T1000 (cell line): ENCODE results near the gene TRPV5.

Experiments
- DNase-seq: peaks from one replicate; lab custom pipeline; 2025; ENCODE audit warnings: mixed read lengths; lab: John Stamatoyannopoulos, UW

The TRPV5 gene

GRCh38 chr7:142908921-142909890 is 24.3 kb downstream of the TRPV5 start:
- no peak for DNase-seq

DNA sequence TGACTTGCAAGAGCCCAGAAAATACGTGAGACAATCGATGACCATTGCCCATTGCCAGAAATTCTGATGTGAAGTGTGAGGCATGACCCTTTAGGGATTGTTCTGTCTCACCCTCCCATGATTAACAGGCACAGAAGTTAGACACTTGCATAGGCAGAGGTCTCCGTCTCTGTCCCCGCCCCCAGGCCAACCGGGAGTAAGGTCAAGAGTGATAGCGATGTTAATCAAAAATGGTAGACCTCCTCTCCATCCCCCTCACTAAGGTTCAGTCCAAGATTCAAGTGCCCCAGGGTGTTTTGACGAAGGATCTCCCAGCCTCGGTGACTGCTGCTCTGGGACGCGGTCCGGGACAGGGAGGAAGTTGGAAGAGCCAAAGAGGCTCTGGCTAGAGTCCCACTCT is 25.3 kb downstream of the TRPV5 start:
- DNase-seq, result no peak

DNA sequence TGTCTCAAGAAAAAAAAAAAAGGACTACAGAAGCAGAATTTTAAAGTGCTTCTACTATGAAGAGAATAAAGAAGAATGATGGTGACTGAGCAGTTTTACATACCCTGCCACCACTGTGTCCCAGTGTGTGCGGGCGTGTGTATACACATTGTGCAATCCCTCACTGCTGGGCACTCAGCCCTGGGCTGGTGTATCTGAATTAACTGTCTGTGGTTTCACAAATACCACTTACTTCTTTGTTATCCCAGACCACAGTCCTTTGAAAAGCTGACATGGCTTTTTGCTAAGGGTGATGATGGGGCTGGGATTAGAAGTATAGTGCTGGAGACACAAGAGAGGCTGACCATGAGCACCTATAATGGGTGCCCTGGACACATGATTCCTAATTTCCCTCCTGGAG is 26.9 kb downstream of the TRPV5 start:
- DNase-seq, result no peak

GRCh38 chr7:142905759-142906158 is 27.8 kb downstream of the TRPV5 start:
- no peak for DNase-seq

DNA sequence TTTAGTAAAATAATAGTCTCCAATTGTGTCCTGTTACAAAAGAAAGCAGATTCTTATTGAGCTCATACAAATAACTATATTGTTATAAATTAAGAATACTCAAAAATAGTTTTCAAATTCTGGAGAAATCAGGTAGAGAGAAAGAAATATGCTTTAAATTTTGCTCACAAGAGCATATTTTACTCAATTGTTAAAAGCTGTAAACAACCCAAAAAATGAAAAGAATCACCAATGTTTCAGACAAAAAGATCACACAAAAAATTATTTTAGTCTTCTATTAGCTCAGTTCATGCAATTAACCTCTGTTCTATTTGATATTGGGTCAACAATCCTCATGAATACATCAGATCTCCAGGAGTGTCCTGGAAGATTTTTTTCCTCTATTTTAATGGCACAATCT is 29.4 kb downstream of the TRPV5 start:
- no peak for DNase-seq

- no peak for DNase-seq
Observed at GRCh38 chr7:142901426-142902259, 31.9 kb downstream of the TRPV5 start.

DNA sequence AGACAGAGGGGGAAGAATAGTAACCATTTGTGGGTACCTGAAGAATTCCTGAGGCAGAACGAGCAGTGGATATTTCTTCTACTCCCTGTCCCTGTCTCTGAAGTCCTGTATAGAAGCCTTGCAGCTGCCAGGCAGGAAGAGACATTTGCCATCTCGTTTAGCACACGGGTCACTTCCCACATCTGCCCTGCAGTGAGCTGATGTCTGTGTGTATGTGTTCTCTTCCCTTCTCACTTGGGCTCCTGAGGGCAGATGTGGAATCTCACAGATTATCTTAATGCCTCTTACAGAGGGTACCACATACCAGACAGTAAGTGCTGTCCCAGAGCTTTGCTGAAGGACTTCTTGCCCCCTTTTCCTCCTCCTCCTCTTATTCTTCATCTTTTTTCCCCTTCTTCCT is 33.9 kb downstream of the TRPV5 start:
- no peak for DNase-seq

GRCh38 chr7:142898377-142899170 is 35.0 kb downstream of the TRPV5 start:
- no peak for DNase-seq

DNA sequence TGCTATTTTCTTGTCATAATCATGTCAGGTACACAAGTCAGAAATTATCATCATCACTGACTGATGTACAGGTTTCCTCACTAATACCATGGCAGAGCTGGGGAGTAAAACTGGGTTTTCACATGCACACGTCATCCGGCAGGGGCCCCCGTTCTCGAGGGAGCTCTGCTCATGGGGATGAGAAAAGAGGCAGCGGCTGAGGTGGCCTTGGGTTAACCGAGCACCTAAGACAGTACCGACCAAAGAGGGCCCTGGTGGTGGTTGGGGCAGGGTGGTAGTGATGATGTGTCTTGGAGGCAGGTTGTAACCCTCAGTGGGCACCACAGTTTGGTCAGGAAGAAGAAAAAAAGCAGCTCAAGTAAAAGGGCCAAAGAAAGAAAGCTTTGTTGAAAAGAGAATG is 35.9 kb downstream of the TRPV5 start:
- no peak for DNase-seq

GRCh38 chr7:142896741-142897379 is 36.7 kb downstream of the TRPV5 start:
- DNase-seq, result no peak

- DNase-seq, result no peak
Observed at GRCh38 chr7:142896151-142896550, 37.4 kb downstream of the TRPV5 start.

DNA sequence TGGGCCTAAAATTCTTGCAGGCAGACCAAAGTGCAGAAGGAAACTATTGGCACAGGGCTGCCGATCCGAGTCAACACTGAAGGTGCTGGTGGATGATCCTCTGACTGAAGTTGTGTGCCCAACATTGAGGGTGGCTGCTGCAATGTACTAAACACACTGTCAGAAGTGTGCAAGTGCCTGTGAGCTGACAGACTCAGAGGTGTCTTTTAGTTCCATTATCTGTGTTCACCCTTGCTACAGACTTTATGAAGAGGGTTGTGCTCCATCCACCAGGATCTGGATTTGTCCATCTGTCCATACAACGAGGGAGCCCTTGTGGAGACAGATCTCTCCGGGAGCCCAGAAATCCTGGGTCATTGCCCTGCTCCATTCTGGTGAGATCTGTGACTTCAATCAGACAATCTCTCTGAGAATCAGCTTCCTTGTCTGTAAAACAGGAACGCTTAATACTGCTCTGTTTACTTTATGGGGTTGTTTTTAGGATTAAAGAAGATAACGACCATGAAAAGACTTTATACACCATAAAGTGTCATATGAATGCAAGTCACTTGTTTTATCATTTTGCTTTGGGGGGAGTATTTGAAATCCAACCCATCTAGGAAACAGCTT is 38.5 kb downstream of the TRPV5 start:
- DNase-seq, result no peak

DNA sequence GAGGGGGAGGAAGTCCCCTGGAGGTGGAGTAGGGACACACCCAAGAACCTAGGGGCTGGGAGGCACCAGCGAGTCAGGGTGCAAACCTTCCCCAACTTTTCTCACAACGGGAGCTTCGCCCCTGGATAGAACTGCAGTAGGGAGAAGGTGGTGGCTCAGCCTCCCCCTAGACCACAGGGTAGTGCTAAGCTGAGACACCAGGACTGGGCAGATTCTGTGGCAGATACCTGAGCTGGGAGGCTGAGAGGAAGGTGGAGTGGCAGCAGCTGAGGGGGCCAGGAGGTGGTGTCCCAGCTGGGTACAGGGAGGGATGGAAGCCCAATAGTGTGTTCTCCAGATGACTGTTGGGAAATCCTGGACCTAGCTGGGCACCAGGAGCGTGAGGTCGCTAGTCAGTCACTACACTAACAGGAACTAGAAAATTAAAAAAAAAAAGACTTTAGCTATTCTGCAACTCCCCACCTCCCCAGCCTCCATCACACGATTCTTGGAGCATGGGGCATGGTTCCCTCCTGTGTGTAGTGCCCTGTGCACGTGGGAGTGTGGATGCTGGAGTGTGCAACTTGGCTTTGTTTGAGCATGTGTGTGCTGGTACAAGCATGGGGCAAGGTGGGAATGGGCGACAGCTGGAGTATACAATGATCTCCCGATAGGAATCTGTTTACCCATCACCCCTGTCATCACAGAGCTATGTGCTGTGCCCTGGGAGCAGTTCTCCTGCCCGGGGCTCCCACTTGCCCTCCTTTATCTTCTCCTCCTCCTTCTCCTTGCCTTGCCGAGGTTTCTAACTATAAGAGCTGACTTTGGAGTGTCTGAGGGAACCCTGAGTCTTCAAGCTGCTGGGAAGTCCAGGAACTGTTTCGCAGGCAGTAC is 39.2 kb downstream of the TRPV5 start:
- no peak for DNase-seq

DNA sequence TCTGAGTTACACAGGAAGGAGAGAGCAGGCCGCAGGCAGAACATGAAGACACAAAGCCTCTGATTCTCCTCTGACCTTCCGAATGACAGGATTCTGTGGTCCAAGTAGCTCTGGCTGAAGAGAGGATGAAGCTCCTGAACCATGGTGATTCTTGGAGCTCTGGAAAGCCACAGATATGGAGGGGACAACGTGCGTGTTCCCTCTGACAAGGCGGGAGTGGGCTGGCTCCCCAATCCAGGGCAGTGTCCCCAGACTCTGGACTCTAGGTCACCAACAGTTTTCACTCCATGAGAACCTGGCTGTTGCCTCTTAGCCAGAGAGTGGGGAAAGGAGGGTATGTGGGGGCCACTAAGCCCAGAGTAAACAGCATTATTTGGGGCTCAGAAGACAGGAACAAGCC is 40.6 kb downstream of the TRPV5 start:
- no peak for DNase-seq

DNA sequence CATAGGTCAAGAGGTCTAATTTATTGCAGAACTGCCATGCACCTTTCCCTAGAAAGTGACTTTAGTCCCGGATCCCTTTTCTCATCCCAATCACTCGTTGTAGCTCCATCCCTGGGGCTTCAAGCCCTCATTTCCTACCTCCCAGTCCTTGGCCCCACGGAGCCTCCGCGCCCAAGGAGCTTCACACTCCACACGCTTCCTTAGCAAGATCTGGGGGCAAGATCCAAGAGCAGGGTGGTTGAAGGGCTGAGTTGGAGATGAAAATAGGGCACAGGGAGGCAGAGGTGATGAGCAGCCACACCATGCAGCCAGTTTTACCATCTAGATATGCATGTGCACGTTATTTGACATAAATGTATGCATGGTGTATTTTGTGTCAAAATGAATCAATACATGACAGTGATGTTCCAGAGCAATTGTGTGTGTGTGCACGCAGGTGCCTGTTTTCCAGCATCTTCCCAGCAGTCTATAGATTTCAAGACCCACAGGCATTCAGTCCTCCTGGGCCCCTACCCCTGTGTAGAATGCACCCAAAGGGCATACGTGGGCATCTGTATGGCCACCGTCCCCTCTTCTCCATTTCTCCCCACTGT is 42.0 kb downstream of the TRPV5 start:
- DNase-seq, result no peak

DNA sequence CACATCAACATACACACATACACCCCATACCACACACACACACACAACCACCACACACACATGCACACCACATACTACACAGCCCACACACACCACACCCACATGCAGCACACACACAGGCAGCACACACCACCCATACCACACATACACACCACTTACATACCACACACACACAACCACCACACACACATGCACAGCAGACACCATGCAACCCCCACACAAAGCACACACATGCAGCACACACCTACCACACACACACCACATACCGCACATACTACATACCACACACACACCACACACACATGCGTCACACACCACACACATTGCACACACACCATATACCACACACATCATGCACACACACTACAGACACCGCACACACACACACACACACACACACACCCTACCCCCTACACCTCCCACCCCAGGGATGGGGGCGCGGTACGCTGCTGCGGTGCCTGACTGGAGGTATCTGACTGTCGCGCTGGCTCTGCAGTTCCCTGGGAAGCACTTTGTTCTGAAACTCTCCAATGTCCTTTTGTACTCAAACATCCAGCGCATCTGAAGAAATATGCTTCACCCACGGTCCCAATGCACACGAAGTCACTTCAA is 42.6 kb downstream of the TRPV5 start:
- DNase-seq, result no peak

DNA sequence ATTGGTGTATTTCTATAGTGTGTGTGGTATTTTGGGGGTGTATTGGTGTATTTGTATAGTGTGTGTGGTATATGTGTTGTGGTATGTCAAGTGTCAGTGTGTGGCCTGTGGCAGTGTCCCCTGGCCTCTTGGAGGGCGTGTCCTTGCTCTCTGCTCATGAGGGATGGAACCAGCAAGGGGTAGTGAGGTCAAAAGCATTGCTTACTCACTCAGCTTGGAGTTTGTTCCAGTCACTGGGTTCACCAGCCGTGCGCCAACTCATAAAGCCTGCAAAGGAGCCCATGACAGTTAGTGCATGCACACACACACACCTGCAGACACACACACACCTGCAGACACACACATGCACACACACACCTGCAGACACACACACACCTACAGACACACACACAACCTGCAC is 43.7 kb downstream of the TRPV5 start:
- no peak for DNase-seq

DNA sequence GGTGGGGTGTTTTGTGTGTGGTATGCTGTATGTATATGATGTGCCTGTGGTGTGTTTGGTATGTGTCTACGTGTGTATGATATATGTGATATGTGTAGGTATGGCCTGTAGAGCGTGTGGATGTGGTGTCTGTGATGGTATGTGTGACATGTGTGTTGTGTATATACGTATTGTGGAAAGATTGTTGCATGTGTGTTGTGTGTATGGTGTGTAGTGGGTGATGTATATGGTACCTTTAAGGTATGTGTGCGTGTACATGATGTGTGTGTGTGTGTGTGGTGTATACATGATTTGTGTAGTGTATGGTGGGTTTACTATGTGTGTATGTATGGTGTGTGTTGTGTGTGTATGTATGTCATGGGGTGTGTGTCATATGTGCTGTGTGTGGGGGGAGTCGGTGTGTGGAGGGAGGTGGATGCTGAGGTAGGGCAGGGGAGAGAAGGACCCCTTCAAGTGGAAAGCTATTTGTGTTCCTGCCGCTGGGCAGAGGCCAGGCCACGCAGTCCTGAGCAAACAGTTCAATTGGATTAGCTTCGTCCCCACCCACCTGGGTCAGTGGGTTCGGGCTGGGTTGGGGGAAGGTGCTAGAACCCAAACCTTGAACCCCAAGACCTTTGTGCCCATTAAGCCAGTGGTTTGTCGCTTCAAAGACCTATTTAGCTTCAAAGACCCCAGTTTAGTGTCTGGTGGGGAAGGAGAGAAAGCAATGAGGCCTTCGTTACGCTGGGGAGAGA is 46.1 kb downstream of the TRPV5 start:
- DNase-seq, result no peak

- no peak for DNase-seq
Observed at GRCh38 chr7:142886866-142887265, 46.7 kb downstream of the TRPV5 start.
